Activated gamma-delta T cell treated with Interleukin-2 at 50 U/mL for 16 hours (primary cell): ENCODE results near the gene CTDSPL.
"Not testable (repeated sequence)": the region's sequence is repeated elsewhere in the genome, so short reads cannot be mapped to it uniquely, and the experiment has no call there.

Experiments used
- DNase-seq: peaks from one replicate; pipeline ENCODE4 v3.0.0-alpha.2; 2020

The CTDSPL gene

GRCh38 chr3:37970802-37971201, 109.1 kb downstream of the CTDSPL start:
- no peak for DNase-seq

- DNase-seq = no peak
Measured at GRCh38 chr3:37971467-37971866, 109.8 kb downstream of the CTDSPL start.

DNA sequence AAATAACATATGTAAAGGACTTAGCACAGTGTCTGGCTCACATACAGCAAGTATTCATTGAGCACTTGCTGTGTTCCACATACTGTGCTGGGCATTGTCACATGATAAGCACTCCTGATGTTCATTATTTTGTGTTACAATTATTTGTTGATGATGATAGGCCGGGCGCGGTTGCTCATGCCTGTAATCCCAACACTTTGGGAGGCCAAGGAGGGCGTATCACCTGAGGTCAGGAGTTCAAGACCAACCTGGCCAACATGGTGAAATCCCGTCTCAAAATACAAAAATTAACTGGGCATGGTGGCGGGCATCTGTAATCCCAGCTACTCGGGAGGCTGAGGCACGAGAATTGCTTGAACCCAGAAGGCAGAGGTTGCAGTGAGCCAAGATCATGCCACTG, 110.4 kb downstream of the CTDSPL start:
- not testable (repeated sequence) for DNase-seq

- no peak for DNase-seq
Measured at GRCh38 chr3:37973246-37974054, 111.8 kb downstream of the CTDSPL start.

- DNase-seq = peak; percentile 68
Measured at GRCh38 chr3:37974121-37975083, 112.7 kb downstream of the CTDSPL start.

DNA sequence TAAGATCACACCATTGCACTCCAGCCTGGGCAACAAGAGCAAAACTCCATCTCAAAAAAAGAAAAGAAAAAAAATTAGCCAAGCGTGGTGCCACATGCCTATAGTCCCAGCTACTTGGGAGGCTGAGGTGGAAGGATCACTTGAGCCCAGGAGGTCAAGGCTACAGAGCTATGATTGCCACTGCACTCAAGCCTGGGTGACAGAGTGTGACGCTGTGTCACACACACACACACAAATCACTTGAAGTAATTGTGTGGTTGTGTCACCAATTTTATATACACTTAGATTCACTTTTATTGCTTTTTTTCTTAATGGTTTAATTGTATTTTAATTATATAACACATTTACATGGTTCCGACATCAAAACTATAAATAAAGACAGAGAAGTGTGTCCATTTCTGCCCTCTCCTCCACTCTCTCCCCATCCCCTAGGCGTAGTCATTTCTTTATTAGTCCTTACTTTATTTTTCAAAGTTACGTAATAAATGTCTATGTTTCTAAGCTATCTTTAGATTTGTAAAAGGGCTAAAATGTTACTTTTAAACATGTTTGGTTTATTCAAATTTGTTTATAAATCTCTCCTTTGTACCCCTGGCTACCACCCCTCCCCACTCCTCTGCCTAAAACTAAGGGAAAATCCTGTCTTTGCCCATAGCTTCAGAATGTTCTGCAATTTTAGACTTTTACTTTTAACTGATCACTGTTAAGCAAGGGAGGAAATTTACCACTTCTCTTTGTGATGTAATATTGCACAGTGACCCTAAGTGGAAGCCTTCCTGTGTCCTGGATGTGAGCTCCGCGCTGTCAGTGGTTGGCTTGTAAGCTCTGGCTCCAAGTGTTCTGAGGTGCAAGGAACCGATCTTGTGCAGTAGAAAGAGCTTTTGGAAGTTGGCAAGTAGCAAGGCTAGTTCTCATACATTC, 118.1 kb downstream of the CTDSPL start:
- no peak for DNase-seq

DNA sequence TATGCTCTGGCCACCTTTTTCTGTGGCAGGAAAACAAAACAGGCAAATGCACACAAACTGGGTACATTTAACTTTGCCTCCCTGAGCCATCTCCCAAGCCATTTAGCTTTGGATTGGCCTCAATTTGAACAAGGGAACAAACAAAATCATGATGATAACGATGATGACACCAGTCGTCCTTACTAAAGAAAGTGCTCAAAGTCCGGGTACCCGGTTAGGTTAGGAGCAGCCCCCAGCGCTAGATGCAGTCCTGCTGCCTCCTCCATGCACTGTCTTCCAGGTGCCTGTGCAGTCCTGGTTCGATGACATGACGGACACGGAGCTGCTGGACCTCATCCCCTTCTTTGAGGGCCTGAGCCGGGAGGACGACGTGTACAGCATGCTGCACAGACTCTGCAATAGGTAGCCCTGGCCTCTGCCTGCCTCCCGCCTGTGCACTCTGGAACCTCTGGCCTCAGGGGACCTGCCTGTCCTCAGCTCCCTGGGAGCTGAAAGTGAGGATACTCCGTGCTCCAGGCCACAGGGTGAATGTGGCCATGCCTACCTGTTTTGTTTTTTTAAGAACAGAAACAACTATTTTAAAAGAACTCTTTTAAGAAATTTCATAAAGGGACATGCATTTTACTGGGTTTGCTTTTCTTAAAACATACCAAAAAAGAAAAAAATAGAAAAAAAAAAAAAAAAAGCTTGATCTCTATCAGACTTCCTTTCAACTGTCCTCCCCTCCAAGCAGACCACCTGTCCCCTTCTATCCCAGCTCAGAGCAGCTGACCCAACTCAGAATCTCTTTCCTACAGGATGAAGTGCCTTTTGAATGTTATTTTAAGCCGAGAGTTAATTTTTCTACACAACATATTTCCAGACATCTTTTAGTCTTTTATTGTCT, 119.0 kb downstream of the CTDSPL start:
- DNase-seq = no peak

DNA sequence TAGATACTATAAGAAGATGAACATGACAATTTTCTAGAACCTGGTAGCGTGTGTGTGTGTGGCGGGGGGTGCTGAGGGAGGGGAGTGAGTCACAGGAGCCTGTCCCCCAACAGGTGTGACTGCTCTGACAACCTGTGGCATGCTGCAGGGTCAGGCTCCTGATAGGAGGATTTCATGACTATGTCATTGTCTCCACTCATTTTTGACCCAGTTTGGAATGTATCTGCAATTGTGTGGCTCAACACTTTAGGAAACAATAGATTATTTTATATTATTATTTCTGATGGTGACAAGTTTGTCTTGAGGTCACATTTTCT, 119.6 kb downstream of the CTDSPL start:
- DNase-seq = no peak

DNA sequence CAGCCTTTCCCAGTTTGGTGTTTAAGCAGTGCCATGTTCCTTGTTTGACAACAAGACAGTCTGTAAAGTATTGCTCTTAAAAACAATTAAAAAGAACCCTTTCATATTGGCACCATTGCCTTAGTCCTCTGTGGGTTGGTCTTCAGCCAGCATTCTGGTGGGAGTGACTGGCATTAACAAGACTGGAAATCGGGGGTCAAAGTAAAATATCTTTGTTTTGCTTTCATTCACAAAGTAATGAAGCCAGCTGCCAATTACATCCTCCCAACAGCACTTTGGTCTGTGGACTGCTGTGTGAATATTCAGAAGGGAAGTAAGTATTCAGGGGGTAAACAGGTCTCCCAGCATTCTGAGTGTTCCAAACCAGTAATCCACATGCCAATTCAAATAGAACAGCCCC, 120.7 kb downstream of the CTDSPL start:
- DNase-seq = no peak

DNA sequence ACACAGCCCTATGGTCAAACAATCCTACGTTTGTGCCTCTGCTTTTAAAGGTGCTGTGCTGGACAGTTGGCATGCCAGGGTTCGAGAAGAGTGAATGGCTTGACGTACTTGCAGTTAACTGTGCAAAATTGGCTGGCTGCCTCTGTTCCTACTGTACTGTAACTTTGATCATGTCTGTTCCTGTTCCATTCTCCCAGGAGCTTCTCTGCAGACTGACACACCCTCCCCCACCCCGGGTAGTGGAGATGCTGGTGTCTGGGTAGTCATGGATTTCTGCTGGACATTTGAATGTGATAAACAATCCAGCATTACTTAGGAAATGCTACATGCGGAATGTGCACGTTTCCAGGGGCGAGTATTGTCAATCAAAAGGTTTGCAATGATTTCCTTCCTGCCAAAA, 122.4 kb downstream of the CTDSPL start:
- no peak for DNase-seq

GRCh38 chr3:37984596-37984995, 122.9 kb downstream of the CTDSPL start:
- DNase-seq = no peak

GRCh38 chr3:37985637-37986320, 124.1 kb downstream of the CTDSPL start:
- no peak for DNase-seq

- DNase-seq = no peak
Measured at GRCh38 chr3:37986479-37987314, 125.0 kb downstream of the CTDSPL start.

DNA sequence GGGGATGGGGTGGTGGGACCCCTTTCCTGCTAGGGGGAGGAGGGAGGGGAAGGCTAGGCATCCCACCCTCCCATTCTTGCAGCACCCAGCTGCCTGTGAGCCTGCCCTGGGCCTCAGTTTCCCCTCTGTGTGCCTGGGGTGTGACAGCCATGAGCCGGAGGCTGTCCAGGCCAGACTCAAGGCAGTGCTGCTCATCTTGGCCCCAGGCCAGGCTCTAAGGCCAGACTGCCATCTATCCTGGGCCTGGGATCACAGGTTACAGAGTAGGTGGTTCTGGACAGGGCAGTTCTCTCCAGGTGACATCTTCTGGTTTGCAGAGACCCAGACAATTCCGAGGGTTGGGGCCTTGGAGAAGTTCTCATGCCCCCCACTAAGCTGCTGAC, 125.6 kb downstream of the CTDSPL start:
- no peak for DNase-seq

DNA sequence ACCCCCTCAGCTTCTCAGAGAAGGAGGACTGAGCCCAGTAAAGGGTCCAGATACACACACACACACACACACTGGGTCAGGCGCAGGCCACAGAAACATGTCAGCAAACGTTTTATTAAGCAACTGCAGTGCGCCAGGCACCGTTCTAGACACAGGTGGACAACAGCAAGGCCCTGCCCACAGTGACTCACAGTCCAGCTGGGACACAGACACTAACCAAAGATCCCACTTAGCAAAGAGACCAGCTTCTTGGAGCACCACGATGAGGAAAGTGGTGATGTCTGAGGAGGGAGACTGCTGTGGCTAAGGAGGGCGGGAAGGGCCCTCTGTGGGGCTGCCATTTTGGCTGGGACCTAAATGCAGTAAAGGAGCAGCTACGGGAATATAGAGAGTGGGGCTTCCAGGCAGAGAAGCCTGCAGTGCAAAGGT, 126.1 kb downstream of the CTDSPL start:
- no peak for DNase-seq

DNA sequence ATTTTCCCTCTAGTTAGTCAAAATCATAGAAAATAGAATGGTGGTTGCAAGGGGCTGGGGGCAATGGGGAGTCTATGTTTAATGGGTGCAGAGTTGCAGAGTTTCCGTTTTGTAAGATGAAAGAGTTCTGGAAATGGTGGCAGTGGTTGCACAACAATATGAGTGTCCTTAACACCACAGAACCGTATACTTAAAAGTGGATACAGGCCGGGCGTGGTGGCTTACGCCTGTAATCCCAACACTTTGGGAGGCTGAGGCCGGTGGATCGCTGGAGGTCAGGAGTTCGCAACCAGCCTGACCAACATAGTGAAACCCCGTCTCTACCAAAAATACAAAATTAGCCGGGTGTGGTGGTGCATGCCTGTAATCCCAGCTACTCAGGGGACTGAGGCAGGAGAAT, 126.7 kb downstream of the CTDSPL start:
- DNase-seq = not testable (repeated sequence)

- no peak for DNase-seq
Measured at GRCh38 chr3:37988931-37989525, 127.3 kb downstream of the CTDSPL start.

DNA sequence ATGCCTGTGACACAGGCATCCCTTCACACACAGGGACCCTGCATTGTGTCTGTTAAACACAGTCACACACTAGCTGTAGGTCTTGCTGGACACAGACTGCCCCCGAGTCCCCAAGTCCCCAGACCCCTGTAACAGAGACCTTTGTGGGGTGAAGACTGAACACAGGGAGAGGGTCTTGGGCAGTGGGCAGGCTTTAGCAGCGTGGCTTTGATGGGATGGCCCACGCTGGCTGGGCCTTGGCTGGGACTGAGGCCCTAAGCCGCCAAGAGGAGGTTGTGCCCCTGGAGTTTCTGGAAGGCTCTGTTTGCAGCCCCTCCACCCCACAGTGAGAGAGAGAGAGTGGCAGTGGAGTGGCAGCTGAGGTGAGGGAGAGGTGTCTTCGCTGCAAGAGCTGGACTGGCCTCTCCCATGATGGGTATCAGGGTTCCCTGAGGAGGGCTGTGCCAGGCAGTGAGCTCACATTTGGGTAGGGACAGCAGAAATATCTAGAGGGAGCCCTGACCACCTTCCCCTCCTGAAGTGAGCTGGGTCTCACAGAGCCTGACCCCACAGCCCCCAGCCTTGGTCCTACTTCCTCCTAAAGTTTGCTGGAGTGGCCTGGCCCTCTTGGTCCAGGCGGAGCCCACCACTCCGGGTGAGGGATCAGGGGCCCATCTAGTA, 128.3 kb downstream of the CTDSPL start:
- no peak for DNase-seq

DNA sequence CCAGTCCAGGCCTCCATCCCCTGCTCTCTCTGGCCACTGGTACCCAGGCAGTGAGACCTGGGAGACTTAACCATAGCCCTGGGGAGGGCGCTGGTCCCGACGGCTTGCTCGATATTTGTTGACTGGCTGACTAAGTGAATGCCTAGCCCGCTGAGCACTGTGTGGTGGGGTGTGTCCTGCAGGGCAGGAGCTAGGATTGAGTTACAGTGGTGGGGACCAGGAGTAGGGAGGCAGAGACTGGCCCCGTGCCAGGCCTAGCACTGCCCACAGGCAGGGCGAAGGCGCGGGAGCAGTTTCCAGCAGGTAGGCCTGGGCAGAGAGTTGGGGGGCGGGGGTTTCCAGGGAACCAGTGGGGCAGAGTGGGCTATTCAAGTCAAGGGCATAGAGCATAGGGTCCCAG, 128.8 kb downstream of the CTDSPL start, which contains the start of gene VILL:
VILL (plus strand) TSS at position 260 of the 400 bp plus-strand sequence. CDS start 2,887 bp downstream, outside the sequence.
- DNase-seq = no peak
